Measurements from ENCODE around the gene DPM3.

The DPM3 gene

DNA sequence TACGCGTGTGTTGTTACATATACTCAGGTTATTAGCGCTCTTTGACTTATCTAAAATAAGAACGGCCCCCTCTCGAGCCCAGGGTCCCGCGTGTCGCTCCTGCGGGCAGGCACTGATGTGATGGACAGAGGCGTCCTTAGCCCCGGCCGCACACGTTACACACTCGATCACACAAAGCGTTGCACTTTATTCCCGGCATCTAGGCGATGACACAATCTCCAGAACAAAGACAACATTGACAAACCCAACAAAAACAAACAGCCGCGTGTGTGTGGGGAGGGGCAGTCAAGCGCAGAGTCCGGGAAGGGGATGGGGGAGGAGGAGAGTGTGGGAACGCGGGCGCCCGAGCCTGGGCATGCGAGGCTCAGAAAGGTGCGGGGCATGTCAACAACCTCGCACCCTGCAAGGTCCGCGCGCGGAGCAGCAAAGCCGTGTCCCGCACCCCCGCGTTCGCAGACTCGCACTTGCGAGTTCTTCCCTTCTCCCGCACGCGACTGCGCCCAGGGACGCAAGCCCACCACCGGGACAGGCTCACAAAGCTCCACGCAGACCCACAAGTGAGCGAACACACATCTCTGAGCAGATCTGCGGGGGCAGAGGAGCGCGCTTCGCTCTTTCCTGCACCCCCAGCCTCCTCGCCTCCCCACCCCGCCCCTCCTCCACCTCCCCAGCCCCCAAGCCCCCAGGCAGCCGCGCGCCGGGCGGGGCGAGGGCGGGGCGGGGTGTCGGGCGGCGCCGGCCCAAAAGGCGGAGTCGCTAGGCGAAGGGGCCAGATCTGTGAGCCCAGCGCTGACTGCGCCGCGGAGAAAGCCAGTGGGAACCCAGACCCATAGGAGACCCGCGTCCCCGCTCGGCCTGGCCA is 13.0 kb downstream of the DPM3 start, which contains the start of gene EFNA1 (continued):
- TF ChIP-seq, protein P1, sequence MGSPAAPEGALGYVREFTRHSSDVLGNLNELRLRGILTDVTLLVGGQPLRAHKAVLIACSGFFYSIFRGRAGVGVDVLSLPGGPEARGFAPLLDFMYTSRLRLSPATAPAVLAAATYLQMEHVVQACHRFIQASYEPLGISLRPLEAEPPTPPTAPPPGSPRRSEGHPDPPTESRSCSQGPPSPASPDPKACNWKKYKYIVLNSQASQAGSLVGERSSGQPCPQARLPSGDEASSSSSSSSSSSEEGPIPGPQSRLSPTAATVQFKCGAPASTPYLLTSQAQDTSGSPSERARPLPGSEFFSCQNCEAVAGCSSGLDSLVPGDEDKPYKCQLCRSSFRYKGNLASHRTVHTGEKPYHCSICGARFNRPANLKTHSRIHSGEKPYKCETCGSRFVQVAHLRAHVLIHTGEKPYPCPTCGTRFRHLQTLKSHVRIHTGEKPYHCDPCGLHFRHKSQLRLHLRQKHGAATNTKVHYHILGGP (tag by site-specific recombination; IDR thresholded peaks at IDR 0.05), result no peak
- TF ChIP-seq, protein P2, sequence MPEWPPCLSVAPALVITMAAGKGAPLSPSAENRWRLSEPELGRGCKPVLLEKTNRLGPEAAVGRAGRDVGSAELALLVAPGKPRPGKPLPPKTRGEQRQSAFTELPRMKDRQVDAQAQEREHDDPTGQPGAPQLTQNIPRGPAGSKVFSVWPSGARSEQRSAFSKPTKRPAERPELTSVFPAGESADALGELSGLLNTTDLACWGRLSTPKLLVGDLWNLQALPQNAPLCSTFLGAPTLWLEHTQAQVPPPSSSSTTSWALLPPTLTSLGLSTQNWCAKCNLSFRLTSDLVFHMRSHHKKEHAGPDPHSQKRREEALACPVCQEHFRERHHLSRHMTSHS (tag by site-specific recombination; IDR thresholded peaks at IDR 0.05), result peak; percentile 77; the same call in 1 of the 2 replicates
- TF ChIP-seq ZNF350 (tag by site-specific recombination; IDR thresholded peaks at IDR 0.05) (no peak), ZBTB8A (tag by site-specific recombination; IDR thresholded peaks at IDR 0.05) (peak; percentile 74), HOXC10 (CRISPR knock-in tag; IDR thresholded peaks at IDR 0.05) (no peak), ZNF501 (tag by site-specific recombination; IDR thresholded peaks at IDR 0.05) (peak; percentile 49; the same call in 1 of the 2 replicates), FEZF1 (tag by site-specific recombination; IDR thresholded peaks at IDR 0.05) (peak; percentile 83), ZBTB20 (tag by site-specific recombination; IDR thresholded peaks at IDR 0.05) (no peak; the same call in 1 of the 2 replicates), KLF16 (tag by site-specific recombination; IDR thresholded peaks at IDR 0.05) (peak; percentile 54; the same call in 1 of the 2 replicates), ZNF660 (tag by site-specific recombination; IDR thresholded peaks at IDR 0.05) (peak; percentile 22; the same call in 1 of the 2 replicates), ZNF776 (tag by site-specific recombination; IDR thresholded peaks at IDR 0.05; ENCODE audit: borderline replicate concordance) (no peak), ZNF473 (tag by site-specific recombination; IDR thresholded peaks at IDR 0.05) (no peak), ZSCAN23 (tag by site-specific recombination; IDR thresholded peaks at IDR 0.05) (0 out of 2 replicates have a peak, but pooled peaks have one; percentile 64), YY1 (tag by site-specific recombination; IDR thresholded peaks at IDR 0.05) (no peak), ZFP69B (tag by site-specific recombination; IDR thresholded peaks at IDR 0.05) (peak; percentile 58), ZNF112 (tag by site-specific recombination; IDR thresholded peaks at IDR 0.05) (no peak), ZNF510 (tag by site-specific recombination; IDR thresholded peaks at IDR 0.05; ENCODE audit: insufficient replicate concordance) (no peak), ZNF132 (tag by site-specific recombination; IDR thresholded peaks at IDR 0.05; ENCODE audit: borderline replicate concordance) (no peak), SCRT1 (tag by site-specific recombination; IDR thresholded peaks at IDR 0.05; ENCODE audit: borderline replicate concordance) (no peak), ZNF626 (tag by site-specific recombination; IDR thresholded peaks at IDR 0.05) (no peak), ZNF19 (tag by site-specific recombination; IDR thresholded peaks at IDR 0.05; ENCODE audit: low read depth) (no peak), ZNF2 (tag by site-specific recombination; IDR thresholded peaks at IDR 0.05) (peak; percentile 81; the same call in 1 of the 2 replicates), ZNF302 (tag by site-specific recombination; IDR thresholded peaks at IDR 0.05; ENCODE audit: low read depth) (no peak), ZBTB48 (tag by site-specific recombination; IDR thresholded peaks at IDR 0.05) (no peak)
- TF ChIP-seq, protein P3, sequence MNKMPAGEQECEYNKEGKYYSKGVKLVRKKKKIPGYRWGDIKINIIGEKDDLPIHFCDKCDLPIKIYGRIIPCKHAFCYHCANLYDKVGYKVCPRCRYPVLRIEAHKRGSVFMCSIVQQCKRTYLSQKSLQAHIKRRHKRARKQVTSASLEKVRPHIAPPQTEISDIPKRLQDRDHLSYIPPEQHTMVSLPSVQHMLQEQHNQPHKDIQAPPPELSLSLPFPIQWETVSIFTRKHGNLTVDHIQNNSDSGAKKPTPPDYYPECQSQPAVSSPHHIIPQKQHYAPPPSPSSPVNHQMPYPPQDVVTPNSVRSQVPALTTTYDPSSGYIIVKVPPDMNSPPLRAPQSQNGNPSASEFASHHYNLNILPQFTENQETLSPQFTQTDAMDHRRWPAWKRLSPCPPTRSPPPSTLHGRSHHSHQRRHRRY (tag by site-specific recombination; IDR thresholded peaks at IDR 0.05), result no peak
- TF ChIP-seq, protein P4, sequence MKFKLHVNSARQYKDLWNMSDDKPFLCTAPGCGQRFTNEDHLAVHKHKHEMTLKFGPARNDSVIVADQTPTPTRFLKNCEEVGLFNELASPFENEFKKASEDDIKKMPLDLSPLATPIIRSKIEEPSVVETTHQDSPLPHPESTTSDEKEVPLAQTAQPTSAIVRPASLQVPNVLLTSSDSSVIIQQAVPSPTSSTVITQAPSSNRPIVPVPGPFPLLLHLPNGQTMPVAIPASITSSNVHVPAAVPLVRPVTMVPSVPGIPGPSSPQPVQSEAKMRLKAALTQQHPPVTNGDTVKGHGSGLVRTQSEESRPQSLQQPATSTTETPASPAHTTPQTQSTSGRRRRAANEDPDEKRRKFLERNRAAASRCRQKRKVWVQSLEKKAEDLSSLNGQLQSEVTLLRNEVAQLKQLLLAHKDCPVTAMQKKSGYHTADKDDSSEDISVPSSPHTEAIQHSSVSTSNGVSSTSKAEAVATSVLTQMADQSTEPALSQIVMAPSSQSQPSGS (tag by site-specific recombination; IDR thresholded peaks at IDR 0.05; ENCODE audit: low read depth), result peak; percentile 63
- TF ChIP-seq, protein P5, sequence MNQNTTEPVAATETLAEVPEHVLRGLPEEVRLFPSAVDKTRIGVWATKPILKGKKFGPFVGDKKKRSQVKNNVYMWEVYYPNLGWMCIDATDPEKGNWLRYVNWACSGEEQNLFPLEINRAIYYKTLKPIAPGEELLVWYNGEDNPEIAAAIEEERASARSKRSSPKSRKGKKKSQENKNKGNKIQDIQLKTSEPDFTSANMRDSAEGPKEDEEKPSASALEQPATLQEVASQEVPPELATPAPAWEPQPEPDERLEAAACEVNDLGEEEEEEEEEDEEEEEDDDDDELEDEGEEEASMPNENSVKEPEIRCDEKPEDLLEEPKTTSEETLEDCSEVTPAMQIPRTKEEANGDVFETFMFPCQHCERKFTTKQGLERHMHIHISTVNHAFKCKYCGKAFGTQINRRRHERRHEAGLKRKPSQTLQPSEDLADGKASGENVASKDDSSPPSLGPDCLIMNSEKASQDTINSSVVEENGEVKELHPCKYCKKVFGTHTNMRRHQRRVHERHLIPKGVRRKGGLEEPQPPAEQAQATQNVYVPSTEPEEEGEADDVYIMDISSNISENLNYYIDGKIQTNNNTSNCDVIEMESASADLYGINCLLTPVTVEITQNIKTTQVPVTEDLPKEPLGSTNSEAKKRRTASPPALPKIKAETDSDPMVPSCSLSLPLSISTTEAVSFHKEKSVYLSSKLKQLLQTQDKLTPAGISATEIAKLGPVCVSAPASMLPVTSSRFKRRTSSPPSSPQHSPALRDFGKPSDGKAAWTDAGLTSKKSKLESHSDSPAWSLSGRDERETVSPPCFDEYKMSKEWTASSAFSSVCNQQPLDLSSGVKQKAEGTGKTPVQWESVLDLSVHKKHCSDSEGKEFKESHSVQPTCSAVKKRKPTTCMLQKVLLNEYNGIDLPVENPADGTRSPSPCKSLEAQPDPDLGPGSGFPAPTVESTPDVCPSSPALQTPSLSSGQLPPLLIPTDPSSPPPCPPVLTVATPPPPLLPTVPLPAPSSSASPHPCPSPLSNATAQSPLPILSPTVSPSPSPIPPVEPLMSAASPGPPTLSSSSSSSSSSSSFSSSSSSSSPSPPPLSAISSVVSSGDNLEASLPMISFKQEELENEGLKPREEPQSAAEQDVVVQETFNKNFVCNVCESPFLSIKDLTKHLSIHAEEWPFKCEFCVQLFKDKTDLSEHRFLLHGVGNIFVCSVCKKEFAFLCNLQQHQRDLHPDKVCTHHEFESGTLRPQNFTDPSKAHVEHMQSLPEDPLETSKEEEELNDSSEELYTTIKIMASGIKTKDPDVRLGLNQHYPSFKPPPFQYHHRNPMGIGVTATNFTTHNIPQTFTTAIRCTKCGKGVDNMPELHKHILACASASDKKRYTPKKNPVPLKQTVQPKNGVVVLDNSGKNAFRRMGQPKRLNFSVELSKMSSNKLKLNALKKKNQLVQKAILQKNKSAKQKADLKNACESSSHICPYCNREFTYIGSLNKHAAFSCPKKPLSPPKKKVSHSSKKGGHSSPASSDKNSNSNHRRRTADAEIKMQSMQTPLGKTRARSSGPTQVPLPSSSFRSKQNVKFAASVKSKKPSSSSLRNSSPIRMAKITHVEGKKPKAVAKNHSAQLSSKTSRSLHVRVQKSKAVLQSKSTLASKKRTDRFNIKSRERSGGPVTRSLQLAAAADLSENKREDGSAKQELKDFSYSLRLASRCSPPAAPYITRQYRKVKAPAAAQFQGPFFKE (tag by site-specific recombination; IDR thresholded peaks at IDR 0.05; ENCODE audit: borderline replicate concordance), result no peak
- TF ChIP-seq, protein P6, sequence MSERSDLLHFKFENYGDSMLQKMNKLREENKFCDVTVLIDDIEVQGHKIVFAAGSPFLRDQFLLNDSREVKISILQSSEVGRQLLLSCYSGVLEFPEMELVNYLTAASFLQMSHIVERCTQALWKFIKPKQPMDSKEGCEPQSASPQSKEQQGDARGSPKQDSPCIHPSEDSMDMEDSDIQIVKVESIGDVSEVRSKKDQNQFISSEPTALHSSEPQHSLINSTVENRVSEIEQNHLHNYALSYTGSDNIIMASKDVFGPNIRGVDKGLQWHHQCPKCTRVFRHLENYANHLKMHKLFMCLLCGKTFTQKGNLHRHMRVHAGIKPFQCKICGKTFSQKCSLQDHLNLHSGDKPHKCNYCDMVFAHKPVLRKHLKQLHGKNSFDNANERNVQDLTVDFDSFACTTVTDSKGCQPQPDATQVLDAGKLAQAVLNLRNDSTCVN (tag by site-specific recombination; optimal IDR thresholded peaks at IDR 0.05), result peak; percentile 96
